HL-60 (cell line): Measurements from ENCODE around the gene FAM89B.

Source experiments
- DNase-seq, 2 experiments: peaks; one replicate each; pipeline ENCODE4 v3.0.0-alpha.2; 2010 to 2020; ENCODE audit warnings: low read depth in 1 of 2, low spot score in 1 of 2
- H3K27ac ChIP-seq: fragments of 250-450 bp; sonication (Bioruptor Pico); replicated peaks from 2 replicates; pipeline ENCODE4 v1.5.1; 2020; ENCODE audit warnings: mild to moderate bottlenecking, moderate library complexity
- H3K27me3 ChIP-seq: fragments of 250-450 bp; sonication (Bioruptor Pico); 2 replicates; pipeline ENCODE4 v1.5.1; 2021; ENCODE audit warnings: mild to moderate bottlenecking, moderate library complexity; ENCODE audit not compliant: insufficient read depth, poor library complexity, severe bottlenecking
- H3K4me3 ChIP-seq: replicated peaks from 2 replicates; pipeline ENCODE4 v1.5.1; 2011; ENCODE audit warnings: mild to moderate bottlenecking, control low read depth, low read length; ENCODE audit not compliant: insufficient read depth
- GABPA ChIP-seq: IDR thresholded peaks from 2 replicates; pipeline ENCODE4 v1.6.1; 2012; ENCODE audit warnings: low read depth
- POLR2AphosphoS5 ChIP-seq: IDR thresholded peaks from 2 replicates; pipeline ENCODE4 v1.6.1; 2012; ENCODE audit warnings: low read depth
- SPI1 ChIP-seq: IDR thresholded peaks from 2 replicates; pipeline ENCODE4 v1.6.1; 2012; ENCODE audit warnings: low read depth, mild to moderate bottlenecking, borderline replicate concordance
- TF ChIP-seq, protein P1 (sequence below): IDR thresholded peaks from one replicate; pipeline ENCODE4 v1.5.1; 2011; ENCODE audit warnings: low read length, control low read depth, inconsistent platforms; ENCODE audit not compliant: insufficient read depth
- TF ChIP-seq, protein P2 (sequence below): IDR thresholded peaks from 2 replicates; pipeline ENCODE4 v1.6.1; 2012; ENCODE audit warnings: low read depth; ENCODE audit not compliant: insufficient replicate concordance

The FAM89B gene

DNA sequence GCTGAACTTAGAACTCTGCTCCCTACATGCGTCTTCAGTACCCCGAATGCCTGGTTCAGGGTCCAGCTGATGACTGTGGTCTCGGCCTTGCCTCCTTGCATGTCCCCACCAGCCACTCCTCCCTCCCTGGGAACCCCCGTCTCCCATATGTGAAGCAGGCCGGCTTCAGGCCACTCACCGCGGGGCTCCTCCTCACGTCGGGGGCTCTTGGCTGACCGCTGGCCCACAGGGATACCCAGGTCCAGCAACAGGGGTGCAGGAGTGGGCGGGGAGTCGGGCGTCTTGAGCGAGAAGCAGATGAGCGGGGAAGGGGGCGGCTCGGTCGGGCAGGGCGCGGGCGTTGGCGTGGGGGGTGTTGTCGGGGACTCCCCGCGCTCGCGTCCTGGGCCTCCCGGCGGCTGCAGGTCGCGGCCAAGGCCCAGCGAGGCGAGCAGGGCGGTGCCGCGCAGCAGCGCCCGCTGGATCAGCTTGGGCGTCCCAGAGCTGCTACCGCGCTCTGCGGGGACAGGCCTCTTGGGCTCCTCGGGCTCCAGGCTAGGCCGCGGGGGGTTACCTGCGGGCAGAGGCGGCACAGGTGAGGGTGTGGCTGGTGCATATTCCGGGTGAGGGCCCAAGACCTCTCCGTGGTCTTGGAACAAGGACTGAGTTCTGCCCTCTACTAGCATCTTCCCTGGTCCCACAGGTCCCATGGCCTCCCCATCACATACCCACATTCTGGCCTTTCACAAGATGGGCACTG is 27.0 kb downstream of the FAM89B start:
- TF ChIP-seq, protein P1, sequence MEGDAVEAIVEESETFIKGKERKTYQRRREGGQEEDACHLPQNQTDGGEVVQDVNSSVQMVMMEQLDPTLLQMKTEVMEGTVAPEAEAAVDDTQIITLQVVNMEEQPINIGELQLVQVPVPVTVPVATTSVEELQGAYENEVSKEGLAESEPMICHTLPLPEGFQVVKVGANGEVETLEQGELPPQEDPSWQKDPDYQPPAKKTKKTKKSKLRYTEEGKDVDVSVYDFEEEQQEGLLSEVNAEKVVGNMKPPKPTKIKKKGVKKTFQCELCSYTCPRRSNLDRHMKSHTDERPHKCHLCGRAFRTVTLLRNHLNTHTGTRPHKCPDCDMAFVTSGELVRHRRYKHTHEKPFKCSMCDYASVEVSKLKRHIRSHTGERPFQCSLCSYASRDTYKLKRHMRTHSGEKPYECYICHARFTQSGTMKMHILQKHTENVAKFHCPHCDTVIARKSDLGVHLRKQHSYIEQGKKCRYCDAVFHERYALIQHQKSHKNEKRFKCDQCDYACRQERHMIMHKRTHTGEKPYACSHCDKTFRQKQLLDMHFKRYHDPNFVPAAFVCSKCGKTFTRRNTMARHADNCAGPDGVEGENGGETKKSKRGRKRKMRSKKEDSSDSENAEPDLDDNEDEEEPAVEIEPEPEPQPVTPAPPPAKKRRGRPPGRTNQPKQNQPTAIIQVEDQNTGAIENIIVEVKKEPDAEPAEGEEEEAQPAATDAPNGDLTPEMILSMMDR, result no peak
- no peak overlapping the region for H3K27ac ChIP-seq
- no peak overlapping the region for H3K4me3 ChIP-seq
- no peak for DNase-seq
- H3K27me3 ChIP-seq, result no peaks in the 10 kb centered on the region

GRCh38 chr11:65599955-65600246 is 27.6 kb downstream of the FAM89B start:
- TF ChIP-seq POLR2AphosphoS5 (no peak; the same call in 1 of the 2 replicates), SPI1 (no peak), GABPA (no peak)
- TF ChIP-seq, protein P1, result no peak
- TF ChIP-seq, protein P2, sequence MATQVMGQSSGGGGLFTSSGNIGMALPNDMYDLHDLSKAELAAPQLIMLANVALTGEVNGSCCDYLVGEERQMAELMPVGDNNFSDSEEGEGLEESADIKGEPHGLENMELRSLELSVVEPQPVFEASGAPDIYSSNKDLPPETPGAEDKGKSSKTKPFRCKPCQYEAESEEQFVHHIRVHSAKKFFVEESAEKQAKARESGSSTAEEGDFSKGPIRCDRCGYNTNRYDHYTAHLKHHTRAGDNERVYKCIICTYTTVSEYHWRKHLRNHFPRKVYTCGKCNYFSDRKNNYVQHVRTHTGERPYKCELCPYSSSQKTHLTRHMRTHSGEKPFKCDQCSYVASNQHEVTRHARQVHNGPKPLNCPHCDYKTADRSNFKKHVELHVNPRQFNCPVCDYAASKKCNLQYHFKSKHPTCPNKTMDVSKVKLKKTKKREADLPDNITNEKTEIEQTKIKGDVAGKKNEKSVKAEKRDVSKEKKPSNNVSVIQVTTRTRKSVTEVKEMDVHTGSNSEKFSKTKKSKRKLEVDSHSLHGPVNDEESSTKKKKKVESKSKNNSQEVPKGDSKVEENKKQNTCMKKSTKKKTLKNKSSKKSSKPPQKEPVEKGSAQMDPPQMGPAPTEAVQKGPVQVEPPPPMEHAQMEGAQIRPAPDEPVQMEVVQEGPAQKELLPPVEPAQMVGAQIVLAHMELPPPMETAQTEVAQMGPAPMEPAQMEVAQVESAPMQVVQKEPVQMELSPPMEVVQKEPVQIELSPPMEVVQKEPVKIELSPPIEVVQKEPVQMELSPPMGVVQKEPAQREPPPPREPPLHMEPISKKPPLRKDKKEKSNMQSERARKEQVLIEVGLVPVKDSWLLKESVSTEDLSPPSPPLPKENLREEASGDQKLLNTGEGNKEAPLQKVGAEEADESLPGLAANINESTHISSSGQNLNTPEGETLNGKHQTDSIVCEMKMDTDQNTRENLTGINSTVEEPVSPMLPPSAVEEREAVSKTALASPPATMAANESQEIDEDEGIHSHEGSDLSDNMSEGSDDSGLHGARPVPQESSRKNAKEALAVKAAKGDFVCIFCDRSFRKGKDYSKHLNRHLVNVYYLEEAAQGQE, result no peak
- H3K27ac ChIP-seq, result no peak overlapping the region
- no peak overlapping the region for H3K4me3 ChIP-seq
- H3K27me3 ChIP-seq, result no peaks in the 10 kb centered on the region
- no peak for DNase-seq

GRCh38 chr11:65604258-65604657 is 31.9 kb downstream of the FAM89B start:
- Histone ChIP-seq H3K4me3 (no peak overlapping the region), H3K27me3 (no peaks in the 10 kb centered on the region), H3K27ac (no peak overlapping the region)
- no peak for DNase-seq
- no peak for TF ChIP-seq GABPA
- TF ChIP-seq, protein P2, result no peak
- no peak for TF ChIP-seq POLR2AphosphoS5
- TF ChIP-seq SPI1, result no peak
- TF ChIP-seq, protein P1, result no peak

DNA sequence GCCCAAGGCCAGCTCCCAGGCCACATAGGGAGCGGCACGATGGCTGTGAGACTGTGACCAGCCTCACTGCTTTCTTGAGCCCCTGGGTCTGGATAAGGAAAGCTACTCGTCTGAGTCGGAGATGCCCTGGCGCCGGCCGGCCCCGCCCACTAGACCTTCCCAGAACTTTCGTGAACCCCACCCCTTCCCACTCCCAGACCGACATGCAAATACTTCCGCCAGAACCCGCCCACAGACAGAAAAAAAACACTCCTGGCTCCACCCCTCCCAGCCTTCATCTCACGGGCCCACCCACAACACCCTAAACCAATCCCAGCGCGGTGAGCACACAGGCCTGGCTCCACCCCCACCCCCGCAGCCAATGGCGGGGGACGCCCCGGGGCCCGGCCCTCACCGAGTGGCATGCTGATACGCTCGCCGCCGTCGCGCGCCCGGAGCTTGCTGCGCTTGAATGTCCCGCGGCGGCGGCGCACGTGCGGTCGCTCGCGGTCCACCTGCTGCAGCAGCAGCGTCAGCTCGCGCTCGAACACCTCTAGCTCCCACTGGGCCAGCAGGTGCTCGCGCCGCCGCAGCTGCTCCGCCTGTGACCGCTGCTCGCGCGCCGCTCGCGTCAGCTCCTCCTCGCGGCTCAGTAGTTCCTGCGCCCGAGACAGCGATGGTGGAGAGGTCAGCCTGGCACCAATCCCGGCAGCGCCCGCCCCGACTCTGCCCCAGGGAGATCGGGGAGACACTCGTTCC is 34.7 kb downstream of the FAM89B start:
- Histone ChIP-seq H3K27ac (no peak overlapping the region), H3K27me3 (no peaks in the 10 kb centered on the region), H3K4me3 (no peak overlapping the region)
- no peak for DNase-seq
- no peak for TF ChIP-seq GABPA
- TF ChIP-seq, protein P2, result no peak
- TF ChIP-seq, protein P1, result no peak
